HG03103 (cell line): ENCODE data around the gene GRIK3.

Experiments
- ATAC-seq: cut with Tn5 transposase; IDR thresholded peaks from one replicate; pipeline ENCODE4 v1.9.1; 2021; ENCODE audit warnings: low read depth; ENCODE audit not compliant: unreplicated experiment

The GRIK3 gene

GRCh38 chr1:36864182-36864822 is 170.0 kb downstream of the GRIK3 start:
- ATAC-seq: no peak

GRCh38 chr1:36863500-36863899 is 170.8 kb downstream of the GRIK3 start:
- ATAC-seq: no peak

- no peak for ATAC-seq
These were observed 171.3 kb downstream of the GRIK3 start for GRCh38 chr1:36863061-36863460.

DNA sequence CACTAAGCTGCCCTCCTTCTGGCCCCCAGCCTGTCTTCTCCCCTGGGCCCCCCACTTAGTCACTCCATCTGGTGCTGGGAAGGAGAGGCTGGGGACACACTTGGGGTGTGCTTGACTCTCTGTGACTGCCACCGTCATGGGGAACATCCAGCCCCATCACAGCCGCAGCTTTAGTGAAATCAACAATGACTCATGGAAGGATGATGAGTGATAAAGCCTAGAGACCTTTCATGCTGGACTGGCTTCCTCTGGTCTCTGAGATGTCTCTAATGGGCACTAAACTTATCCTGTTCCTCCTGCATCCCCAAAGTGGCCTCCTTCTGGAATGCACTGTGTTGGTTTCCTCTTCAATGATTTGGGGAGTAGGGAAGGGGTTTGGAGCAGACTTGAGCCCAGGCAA is 172.9 kb downstream of the GRIK3 start:
- ATAC-seq: no peak

- no peak for ATAC-seq
These were observed 174.4 kb downstream of the GRIK3 start for GRCh38 chr1:36859926-36860325.

DNA sequence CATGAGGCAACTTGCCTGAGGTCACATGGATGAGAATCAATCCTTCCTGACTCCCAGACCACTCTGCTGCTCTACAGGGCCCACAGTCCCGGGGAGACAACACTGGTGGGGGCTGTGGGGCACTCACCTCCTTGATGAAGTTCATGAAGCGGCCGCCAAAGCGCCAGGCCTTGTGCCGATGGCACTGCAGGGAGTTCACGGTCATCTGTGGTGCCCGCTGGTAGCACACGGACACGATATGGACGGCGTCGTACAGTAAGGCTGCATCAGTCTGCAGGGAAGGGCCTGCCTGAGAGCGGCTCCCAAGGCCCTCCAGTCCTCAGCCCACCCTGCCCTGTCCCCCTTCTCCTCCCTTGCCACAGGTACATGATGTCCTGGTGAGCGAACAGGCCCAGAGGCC is 175.3 kb downstream of the GRIK3 start:
- no peak for ATAC-seq

DNA sequence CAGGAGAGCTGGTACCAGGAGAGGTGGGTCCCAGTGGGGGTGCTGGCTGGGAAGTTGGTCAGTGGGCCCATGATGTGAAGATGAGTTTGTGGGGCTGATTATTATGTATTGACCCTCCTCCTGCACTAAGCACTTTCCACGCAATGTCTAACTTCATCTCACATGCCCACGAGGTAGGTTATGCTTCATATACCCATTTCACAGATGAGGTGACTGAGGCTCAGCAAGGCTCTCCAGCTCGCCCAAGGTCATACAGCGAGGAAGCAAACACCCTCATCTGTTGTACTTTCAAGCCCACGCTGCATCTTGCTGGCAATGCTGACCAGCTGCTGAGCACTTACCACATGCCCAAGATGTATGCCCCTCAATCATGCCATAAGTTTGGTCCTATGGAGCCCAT is 175.8 kb downstream of the GRIK3 start:
- no peak for ATAC-seq

DNA sequence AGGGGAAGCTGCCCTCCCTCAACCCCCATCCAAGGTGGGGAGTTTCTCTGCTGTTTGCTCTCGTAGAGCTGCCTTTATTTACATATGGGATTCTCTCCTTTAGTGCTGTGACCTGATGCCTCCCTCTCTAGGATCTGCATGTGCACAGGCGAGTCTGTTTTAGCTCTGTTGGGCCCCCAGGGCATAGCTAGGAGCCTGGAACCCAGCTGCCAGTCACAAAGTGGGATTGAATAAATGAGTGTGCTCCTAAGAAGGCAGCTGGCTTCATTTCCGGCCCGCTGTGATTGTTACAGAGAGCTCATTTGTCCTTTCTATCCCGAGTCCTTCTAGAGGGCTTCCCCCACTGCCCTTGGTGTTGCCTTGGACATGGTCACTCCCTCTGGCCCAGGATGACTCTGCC is 176.6 kb downstream of the GRIK3 start:
- ATAC-seq: no peak

- ATAC-seq: no peak
These were observed 178.4 kb downstream of the GRIK3 start for GRCh38 chr1:36855699-36856494.

DNA sequence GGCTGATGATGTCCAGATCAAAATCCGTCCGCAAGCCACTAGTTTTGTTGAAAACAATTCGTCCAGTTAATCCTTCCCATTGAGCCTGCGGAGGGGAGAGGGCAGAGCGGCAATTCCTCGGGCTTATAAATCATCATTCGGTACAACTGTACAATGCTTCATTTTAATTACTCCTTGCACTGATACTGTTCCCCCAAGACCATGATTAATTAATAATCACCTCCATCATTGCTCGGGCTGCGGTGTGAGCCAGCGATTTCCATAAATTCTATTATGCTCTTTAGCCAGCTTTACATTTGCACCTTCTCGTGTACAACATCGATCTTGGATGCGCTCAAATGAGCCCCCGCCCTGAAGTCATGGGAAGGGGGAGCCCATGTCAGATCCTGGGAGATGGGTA is 180.7 kb downstream of the GRIK3 start:
- no peak for ATAC-seq

DNA sequence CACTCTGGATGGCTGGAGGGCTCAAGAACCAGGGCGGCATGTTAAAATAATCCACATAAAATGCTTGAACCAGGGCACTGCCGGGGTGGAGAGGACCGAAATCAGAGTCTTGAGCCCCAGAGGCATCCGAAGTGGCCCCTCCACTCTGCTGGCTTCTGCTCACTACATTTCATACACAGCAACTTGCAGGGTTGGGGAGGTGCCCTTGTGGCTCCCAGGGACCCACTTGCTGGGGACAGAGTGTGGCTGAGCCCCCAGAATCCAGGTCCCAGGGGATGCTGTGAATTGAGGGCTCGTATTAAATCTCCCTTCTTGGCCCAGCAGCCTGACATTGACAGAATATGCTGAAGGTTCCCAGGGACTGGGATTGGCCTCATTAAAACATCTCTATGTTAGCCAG is 181.7 kb downstream of the GRIK3 start:
- no peak for ATAC-seq

GRCh38 chr1:36851595-36851994 is 182.7 kb downstream of the GRIK3 start:
- no peak for ATAC-seq

DNA sequence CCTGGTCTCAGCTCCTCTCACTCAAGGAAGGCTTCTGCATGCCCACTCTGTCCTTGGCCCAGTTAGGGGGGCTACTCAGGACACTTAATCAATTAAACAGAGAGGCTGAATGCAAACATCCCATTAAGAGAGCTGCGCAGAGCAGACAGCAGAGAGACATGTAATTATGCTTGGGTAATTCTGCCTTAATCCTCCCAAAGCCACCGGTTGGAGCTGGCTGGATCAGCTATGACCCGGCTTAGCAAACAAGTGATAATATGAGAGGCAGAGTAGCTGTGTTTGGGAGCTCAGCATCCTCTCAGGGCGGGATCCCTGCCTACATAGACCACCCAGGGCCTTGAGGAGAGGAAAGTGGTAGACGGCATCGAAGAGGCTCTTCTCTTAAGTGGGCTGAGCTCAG is 183.2 kb downstream of the GRIK3 start:
- ATAC-seq: no peak

DNA sequence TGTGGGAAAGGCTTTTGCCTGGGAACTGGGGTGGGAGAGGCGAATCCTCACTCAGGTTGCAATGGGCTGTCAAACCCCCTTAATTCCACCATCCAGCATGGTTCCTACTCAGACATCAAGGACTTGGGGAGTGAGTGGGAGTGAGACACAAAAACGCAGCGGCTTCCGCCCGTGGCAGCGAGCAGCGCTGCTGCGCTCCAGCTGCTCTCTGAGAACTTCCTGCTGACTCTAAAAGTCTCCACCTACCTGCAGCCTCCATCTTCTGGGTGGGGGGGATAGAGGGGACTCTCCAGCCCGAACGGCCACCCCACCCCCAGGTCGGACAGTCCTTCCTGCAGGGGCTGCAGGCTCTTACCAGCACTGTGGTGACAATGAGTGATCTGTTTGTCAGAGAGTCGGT is 184.4 kb downstream of the GRIK3 start:
- no peak for ATAC-seq

DNA sequence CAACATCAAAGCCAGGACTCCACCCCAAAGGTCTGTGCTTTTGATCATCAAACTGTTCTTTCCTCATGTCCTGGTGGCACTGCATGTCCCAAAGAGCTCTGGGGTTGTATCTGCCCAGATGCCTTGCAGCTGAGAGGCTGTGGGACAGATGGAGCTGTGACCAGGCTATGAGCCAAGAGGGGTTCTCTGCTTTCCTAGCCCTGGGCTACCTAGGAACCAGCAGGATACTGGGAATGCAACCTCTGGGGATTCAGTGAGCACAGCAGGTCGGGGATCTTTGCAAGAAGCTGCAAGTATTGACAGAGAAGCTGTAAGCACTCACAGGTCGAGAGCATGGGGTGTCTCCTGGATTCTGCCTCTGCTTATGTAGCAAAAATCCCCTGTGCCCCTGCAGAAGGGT is 186.6 kb downstream of the GRIK3 start:
- ATAC-seq: no peak

GRCh38 chr1:36847186-36847585 is 187.1 kb downstream of the GRIK3 start:
- ATAC-seq: no peak

DNA sequence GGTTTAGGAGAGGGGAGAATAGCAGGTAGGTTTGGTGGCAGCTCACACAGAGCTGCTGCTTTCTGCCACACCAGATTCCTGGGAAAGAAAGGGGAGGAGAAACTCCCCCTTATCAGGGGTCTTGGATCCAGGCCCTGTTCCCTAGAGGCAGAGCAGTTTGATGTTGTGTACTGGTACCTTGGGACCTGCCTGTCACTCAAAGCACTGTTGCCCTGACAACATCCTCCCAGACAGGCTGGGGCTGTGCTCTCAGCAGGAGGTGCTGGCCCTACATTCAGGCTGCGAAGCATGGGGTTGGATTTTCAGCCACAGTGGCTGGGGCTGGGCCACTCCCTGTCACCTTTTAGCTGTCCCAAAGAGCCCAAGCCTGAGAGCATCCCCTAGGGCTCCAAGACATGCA is 188.0 kb downstream of the GRIK3 start:
- ATAC-seq: no peak

DNA sequence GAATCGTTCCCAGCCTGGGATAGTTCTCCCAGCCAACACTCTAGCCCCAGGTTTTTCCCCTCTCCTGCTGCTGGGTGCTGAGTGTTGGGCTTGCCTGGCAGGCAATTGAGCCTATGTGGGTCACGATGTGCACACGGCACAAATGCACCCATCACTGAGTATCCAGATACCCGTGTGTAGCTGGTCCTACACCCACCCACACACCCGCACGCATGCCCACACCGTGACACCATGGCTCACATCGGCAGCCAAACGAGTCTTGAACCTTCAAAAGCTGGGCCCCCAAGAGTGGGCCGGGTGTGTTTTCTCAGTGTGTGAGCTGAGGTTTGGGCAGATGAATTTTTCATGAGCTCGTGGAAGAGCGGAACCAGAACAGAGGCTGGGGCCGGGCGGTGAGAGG is 188.5 kb downstream of the GRIK3 start:
- ATAC-seq: no peak

GRCh38 chr1:36844917-36845316 is 189.4 kb downstream of the GRIK3 start:
- no peak for ATAC-seq

DNA sequence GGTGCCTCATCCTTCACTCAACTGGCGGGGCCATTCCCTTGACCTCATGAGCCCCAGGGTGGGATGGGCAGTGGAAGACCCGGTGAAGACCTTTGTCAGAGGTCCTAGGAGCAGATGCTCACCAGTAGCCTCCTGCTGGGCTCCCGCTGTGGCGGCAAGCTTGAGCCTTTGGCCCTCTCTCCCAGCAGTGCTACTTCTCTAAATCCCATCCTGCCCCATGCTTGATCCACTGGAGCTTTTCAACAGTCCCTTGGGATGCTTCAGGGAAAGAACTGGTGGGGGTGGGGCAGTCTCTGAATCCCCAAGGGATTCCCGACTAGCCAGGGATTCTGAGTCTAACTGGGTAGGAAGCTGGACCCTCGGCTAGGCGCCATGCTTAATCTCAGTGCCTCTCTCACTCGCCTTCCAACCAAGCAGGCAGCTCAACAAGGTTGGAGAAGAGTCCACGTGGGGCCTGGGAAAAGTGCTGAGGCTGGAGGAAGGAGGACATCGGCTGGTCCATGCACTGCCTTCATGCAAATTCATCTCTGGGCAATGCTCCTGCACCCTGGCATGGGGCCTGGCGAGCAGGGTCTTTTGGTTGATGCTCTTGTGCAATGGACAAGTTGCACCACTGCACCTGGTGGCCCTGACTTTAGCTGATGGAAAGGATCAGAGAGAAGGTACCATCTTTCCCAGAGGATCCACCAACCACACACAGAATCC is 190.3 kb downstream of the GRIK3 start:
- no peak for ATAC-seq

GRCh38 chr1:36843027-36843426 is 191.3 kb downstream of the GRIK3 start:
- no peak for ATAC-seq

DNA sequence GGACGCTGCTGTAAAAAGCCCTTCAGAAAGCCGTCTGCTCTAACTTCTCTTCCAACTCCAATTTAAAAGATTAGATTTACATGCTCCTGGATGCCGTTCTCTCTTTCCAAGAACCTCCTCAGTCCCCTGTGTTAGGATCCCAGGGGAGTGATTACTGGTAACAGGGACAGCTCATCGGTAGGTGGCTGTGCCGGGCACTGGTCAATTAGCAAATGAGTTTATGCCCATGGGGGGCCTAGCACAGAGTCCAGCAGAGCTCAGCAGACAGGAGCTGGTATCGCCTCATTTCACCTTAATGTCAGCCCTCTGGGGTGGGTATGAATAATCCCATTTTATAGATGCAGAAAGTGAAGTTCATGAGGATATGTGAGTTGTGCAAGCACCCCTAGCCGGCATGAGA is 191.9 kb downstream of the GRIK3 start:
- ATAC-seq: no peak
